Cardiac muscle cell (in vitro differentiated cells and primary cell): Measurements from ENCODE around the gene SHTN1. TPM values are rescaled to one million over a fixed set of nuclear protein-coding genes. Genes with fewer than 3 reads are reported as not detected.

ENCODE experiments used
- DNase-seq, 2 donors: peaks; one replicate each; pipeline versions ENCODE4 v3.0.0 to v3.0.0-alpha.2; 2010 to 2017; ENCODE audit warnings: low read depth in 1 of 2, low spot score in 1 of 2
- H3K27ac ChIP-seq: fragments of 200-600 bp; sonication (generic); 2 replicates; pipeline ENCODE4 v1.5.1; 2016
- H3K27me3 ChIP-seq: fragments of 200-600 bp; sonication (generic); 2 replicates; pipeline ENCODE4 v1.6.0; 2016; ENCODE audit warnings: control low read depth
- H3K36me3 ChIP-seq: fragments of 200-600 bp; sonication (generic); 2 replicates; pipeline ENCODE4 v1.5.1; 2016; ENCODE audit warnings: control low read depth
- H3K4me1 ChIP-seq: fragments of 200-600 bp; sonication (generic); 2 replicates; pipeline ENCODE4 v1.8.1; 2017; ENCODE audit warnings: low read depth, mild to moderate bottlenecking, mixed run types
- H3K4me3 ChIP-seq: fragments of 200-600 bp; sonication (generic); 2 replicates; pipeline ENCODE4 v1.5.1; 2016; ENCODE audit warnings: mild to moderate bottlenecking
- H3K9me3 ChIP-seq: fragments of 200-600 bp; sonication (generic); 2 replicates; pipeline ENCODE4 v1.5.1; 2017; ENCODE audit warnings: low read depth, mild to moderate bottlenecking, control low read depth
- CTCF ChIP-seq: IDR thresholded peaks from 2 replicates; pipeline ENCODE4 v1.5.1; 2012; ENCODE audit warnings: low read depth, mild to moderate bottlenecking, low read length
- polyA plus RNA-seq: library from polyadenylated mRNA; unstranded; fragments of >200 nt; fragmentation: Nextera tagmentation; extraction: Ambion mirVana; gene quantifications from 2 replicates; pipeline ENCODE4 v1.2.1, GENCODE V29; 2016
- total RNA-seq: library from RNA; depleted of rRNA; stranded (reverse); fragments of >200 nt; gene quantifications from 2 replicates; pipeline ENCODE4 v1.2.3, GENCODE V29; 2016

The SHTN1 gene
- total and polyA plus RNA-seq, 2 experiments from 2014 or later: 2.9 to 4.1 TPM

GRCh38 chr10:116968331-116968730 lies 36.7 kb downstream of the SHTN1 start:
- Histone ChIP-seq H3K27me3 (no peaks in the 10 kb centered on the region), H3K36me3 (no peaks in the 10 kb centered on the region), H3K4me1 (no peaks in the 10 kb centered on the region), H3K4me3 (no peak overlapping the region), H3K27ac (no peak overlapping the region), H3K9me3 (no peaks in the 10 kb centered on the region)
- no peak for DNase-seq
- no peak for TF ChIP-seq CTCF

- Histone ChIP-seq H3K27ac (no peak overlapping the region), H3K36me3 (no peaks in the 10 kb centered on the region), H3K4me1 (no peaks in the 10 kb centered on the region), H3K4me3 (no peak overlapping the region), H3K9me3 (no peaks in the 10 kb centered on the region), H3K27me3 (no peaks in the 10 kb centered on the region)
- TF ChIP-seq CTCF: no peak
- DNase-seq: no peak
Measured at GRCh38 chr10:116961406-116962251, 43.4 kb downstream of the SHTN1 start.

GRCh38 chr10:116960066-116960776 lies 44.8 kb downstream of the SHTN1 start:
- Histone ChIP-seq H3K4me1 (no peaks in the 10 kb centered on the region), H3K4me3 (no peak overlapping the region), H3K27me3 (no peaks in the 10 kb centered on the region), H3K9me3 (no peaks in the 10 kb centered on the region), H3K36me3 (no peaks in the 10 kb centered on the region), H3K27ac (no peak overlapping the region)
- TF ChIP-seq CTCF: no peak
- peak in 1 of 2 donors; percentile 55 for DNase-seq

- no peaks in the 10 kb centered on the region for H3K9me3 ChIP-seq
- DNase-seq: no peak
- no peak for TF ChIP-seq CTCF
- H3K36me3 ChIP-seq: no peaks in the 10 kb centered on the region
- H3K27me3 ChIP-seq: no peaks in the 10 kb centered on the region
- H3K4me3 ChIP-seq: no peak overlapping the region
- no peak overlapping the region for H3K27ac ChIP-seq
- no peaks in the 10 kb centered on the region for H3K4me1 ChIP-seq
Measured at GRCh38 chr10:116952729-116953128, 52.3 kb downstream of the SHTN1 start.

- TF ChIP-seq CTCF: no peak
- H3K27ac ChIP-seq: no peak overlapping the region
Measured at GRCh38 chr10:116948530-116948870, 56.5 kb downstream of the SHTN1 start.

More at GRCh38 chr10:116948530-116948870, 56.5 kb downstream of the SHTN1 start:
- Histone ChIP-seq H3K4me3 (no peak overlapping the region), H3K36me3 (no peaks in the 10 kb centered on the region), H3K27me3 (no peaks in the 10 kb centered on the region), H3K9me3 (no peaks in the 10 kb centered on the region), H3K4me1 (no peaks in the 10 kb centered on the region)
- no peak for DNase-seq
